Left lobe of liver (tissue), 2 donors: ENCODE data around the gene ANKRD11. TPM values are rescaled to one million over a fixed set of nuclear protein-coding genes. Genes with fewer than 3 reads are reported as not detected.

Experiments
- ATAC-seq: fragments of 200-7000 bp; cut with Tn5 transposase; one replicate; pipeline ENCODE4 v1.9.1; 2020; ENCODE audit warnings: mild to moderate bottlenecking, moderate library complexity
- DNase-seq: peaks from one replicate; pipeline ENCODE4 v3.0.0-alpha.2; 2020; ENCODE audit warnings: low spot score
- total RNA-seq: library from RNA; stranded (reverse); gene quantifications from one replicate; pipeline ENCODE4 v1.2.1, GENCODE V29; 2021
- donor health status: DM: no; HTN: no; CAD: no; lungs with moderate emphysema.
- donor health status: DM: no; HTN: yes; CAD: no.

ANKRD11 gene
- total RNA-seq, 1 donor from 2014 or later, result 50.7 TPM

DNA sequence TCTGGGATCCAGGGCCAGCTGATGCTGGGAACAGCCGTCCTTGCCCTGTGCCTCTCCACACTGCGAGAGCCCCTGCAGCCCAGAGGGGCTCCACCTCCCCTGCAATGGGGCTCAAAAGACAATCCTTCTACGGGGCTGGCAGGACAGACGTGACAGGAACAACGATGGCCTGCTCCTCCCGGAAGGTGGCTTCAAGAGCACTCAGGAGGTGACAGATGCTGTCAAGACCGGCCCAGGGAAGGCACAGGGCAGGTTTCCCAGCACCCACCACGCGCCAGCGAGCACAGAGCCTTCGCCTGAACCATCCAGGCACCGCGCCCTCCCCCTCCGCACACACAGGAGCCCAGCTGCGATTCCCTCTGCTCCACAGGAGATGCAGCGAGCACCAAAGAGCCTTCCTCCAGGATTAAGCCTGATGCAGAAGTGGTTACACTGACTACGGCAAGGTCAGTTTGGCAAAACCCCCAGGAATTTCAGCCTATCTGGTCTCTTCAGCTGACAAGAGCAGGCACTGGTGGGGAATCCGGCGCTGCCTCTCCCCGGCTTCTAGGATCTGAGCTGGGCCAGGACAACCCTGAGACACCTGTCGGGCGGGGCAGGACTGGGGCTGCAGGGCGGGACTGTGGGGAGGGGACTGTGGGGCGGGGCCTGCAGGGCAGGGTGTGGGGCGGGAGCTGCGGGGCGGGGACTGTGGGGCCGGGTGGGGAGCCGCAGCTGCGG is 169.4 kb downstream of the ANKRD11 start:
- ATAC-seq (peak; percentile 7), DNase-seq (no peak)

DNA sequence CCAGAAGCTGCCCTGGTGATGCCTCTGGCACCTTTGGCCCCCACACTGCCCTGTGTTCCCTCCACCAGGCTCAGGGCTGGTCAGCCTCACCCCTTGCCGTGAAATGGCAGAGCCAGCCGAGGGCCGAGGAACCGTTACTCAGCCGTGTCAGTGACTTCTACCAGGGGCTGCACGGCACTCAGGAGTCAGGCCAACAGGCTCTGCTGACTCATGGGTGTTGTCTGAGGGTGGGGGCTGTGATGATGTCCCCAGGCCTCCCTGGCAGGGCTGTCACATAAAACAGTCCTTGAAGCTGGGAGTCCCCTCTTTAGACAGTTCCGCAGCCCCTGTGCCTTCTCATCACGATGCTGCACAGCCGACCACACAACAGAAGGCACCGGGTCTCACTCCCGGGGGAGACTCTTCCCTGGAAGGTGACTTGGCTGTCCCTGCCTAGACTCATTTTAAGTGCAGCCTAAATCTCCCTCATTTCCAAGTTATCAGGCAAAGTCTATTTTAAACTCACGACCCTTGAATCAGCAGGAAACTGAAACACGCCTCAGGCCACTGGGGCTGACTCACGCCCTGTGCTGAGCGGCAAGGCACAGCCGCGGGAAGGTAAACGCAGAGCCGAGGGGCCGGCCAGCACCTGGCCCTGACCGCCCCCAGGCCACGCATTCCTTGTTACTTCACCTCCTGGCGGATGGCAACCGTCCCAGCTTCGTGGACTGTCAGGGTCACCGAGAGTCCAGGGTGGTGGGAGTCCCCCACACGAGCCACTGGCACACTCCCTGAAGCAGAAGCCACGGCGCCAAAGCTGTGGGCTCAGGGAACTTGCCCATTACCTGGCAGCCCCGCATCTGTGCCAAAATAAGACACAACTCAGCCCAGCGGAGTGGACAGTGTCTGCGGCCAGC is 170.2 kb downstream of the ANKRD11 start:
- peak; percentile 60 for DNase-seq

GRCh38 chr16:89319631-89319885 is 170.8 kb downstream of the ANKRD11 start:
- DNase-seq, result no peak
- no peak for ATAC-seq

More for the DNA sequence above, 170.2 kb downstream of the ANKRD11 start:
- ATAC-seq, result peak; percentile 66

- no peak for ATAC-seq
- DNase-seq, result no peak
Observed at GRCh38 chr16:89318871-89319630, 171.3 kb downstream of the ANKRD11 start.

GRCh38 chr16:89318430-89318758 is 172.0 kb downstream of the ANKRD11 start:
- DNase-seq (no peak), ATAC-seq (no peak)

- ATAC-seq, result no peak
- DNase-seq, result no peak
Observed at GRCh38 chr16:89317729-89318429, 172.5 kb downstream of the ANKRD11 start.

DNA sequence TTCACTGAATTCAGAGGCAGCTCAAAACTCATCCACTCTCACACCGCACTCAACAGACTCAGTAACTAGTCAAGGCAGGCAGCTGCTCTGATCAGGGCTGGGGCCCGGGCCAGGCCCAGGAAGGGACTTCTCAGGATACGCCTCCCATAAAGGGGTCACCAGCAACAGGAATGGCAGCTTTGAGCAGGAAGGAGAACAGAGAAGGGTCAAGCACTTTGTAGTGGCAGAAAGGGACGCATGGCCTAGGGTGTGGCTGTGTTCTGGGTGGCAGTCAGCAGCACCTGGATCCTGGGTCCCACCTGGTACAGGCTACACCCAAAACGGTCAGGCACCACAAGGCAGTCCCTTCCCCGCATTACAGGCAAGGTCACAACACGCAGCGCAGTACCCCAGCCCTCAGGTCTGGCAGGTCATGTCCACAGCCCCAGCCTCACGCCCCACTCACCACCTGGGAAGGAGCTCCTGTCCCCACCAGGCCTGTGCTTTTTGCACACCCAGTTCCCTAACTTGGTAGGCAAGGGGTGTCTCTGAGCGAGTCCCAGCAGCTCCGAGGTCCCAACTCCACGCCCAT is 173.2 kb downstream of the ANKRD11 start:
- ATAC-seq, result no peak
- DNase-seq, result no peak

- ATAC-seq (no peak), DNase-seq (no peak)
Observed at GRCh38 chr16:89316701-89317100, 173.7 kb downstream of the ANKRD11 start.

DNA sequence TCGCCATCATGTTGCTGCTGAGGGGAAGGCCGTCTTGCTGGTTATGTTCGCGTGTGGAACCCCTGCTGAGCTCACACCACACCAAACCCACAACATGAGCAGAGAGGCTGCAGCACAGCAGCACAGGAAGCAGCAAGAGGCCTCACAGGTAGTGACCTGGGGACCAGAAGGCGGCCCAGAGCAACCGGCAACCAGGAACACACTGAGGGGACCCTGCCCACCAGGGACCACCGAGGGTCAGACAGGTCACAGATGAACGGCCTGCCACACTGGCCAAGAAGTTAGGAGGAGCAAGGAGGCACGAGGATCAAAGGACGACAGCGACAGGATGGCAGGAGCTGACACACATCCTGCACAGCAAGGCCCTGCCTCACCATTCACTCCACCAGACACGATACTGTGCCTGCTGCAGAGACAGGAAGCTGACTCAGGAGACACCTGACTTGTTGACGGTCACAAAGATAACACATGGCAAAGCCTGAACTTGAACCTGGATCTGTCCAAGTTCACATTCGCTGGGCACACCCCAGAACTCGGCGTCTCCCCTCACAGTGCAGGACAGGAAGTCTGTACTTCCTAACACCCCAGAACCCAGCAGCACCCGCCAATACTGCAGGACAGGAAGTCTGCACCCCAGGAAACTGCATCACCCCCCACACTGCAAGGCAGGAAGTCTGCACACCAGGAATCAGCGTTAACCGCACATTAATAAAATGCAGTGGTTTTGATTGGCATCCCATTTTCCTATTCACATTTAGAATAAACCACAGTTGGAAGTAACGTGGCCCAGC is 174.4 kb downstream of the ANKRD11 start:
- DNase-seq, result no peak
- peak; percentile 25 for ATAC-seq

- ATAC-seq, result no peak
- DNase-seq, result no peak
Observed at GRCh38 chr16:89315271-89315670, 175.1 kb downstream of the ANKRD11 start.

- DNase-seq (no peak), ATAC-seq (no peak)
Observed at GRCh38 chr16:89314854-89315253, 175.5 kb downstream of the ANKRD11 start.

DNA sequence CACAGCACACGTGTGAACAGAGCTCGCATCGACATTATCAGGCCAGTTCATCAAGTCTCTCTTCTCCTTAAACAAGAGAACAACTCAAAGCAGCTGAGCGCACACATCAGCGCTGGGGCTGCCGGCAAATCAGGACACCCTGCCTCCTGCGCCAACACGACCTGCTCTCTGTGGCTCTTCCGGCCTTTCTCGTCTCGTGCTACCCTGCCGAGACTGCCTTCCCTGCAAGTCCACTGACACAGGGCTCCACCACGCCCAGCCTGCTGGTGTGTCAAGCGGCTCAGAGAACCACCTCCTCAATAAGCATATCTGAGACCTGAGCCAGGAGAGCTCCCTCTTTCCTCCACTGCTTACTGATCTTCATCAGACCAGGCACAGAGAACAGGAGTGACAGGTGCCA is 176.0 kb downstream of the ANKRD11 start:
- no peak for ATAC-seq
- no peak for DNase-seq

DNA sequence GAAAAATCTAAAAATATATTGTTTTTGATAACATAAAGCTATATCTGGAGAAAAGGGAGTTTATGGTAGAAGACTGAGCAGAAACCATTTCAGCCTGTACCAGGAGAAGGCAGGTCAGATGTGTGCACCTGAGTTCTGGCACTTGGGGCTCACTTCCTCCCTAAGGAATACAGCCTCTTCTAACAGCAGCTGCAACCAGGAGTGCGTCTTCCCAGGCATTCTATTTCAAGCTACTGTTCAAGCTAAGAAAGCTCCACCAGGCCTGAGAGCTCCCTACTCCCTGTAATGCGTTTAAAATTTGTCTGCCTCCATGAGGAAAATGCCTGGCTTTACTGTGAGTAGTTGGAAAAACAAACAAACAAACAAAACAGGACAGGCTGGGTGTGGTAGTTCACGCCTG is 176.8 kb downstream of the ANKRD11 start:
- DNase-seq, result no peak
- no peak for ATAC-seq

GRCh38 chr16:89312598-89313299 is 177.6 kb downstream of the ANKRD11 start:
- DNase-seq, result no peak

GRCh38 chr16:89312194-89312593 is 178.2 kb downstream of the ANKRD11 start:
- ATAC-seq, result no peak
- no peak for DNase-seq

More at GRCh38 chr16:89312598-89313299, 177.6 kb downstream of the ANKRD11 start:
- no peak for ATAC-seq

DNA sequence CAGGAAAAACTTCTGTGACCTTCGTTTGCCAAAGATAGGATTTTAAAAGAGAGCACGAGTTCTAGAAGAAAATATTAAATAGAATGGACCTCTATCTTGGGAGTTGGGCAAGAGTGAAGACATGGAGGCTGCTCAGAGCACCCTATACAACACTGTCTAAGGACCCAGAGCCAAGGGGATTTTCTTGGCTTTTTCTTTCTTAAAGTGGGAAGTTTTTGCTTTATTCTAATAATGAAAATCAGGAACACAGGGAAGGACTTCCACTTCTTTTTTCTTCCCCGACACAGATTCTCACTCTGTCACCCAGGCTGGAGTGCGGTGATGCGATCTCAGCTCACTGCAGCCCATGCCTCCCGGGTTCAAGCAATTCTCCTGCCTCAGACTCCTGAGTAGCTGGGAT is 178.7 kb downstream of the ANKRD11 start:
- DNase-seq (no peak), ATAC-seq (no peak)

GRCh38 chr16:89309438-89310122 is 180.8 kb downstream of the ANKRD11 start:
- DNase-seq (no peak), ATAC-seq (no peak)

GRCh38 chr16:89308391-89309333 is 181.7 kb downstream of the ANKRD11 start:
- DNase-seq, result no peak

More at GRCh38 chr16:89308391-89309333, 181.7 kb downstream of the ANKRD11 start:
- ATAC-seq, result no peak
